Measurements from ENCODE around the gene DTNBP1.

- no peak for TF ChIP-seq PBX3 (CRISPR knock-in tag; IDR thresholded peaks at IDR 0.05)
- no peak for TF ChIP-seq ZNF658 (tag by site-specific recombination; IDR thresholded peaks at IDR 0.05)
- TF ChIP-seq CTCF (tag by site-specific recombination; IDR thresholded peaks at IDR 0.05), result no peak
- no peak for TF ChIP-seq ZNF513 (tag by site-specific recombination; IDR thresholded peaks at IDR 0.05)
- TF ChIP-seq PRDM10 (tag by site-specific recombination; IDR thresholded peaks at IDR 0.05), result no peak
- no peak for TF ChIP-seq TCF7L2 (IDR thresholded peaks at IDR 0.05; ENCODE audit: borderline replicate concordance, low read depth, low read length)
- no peak for TF ChIP-seq YY1 (tag by site-specific recombination; IDR thresholded peaks at IDR 0.05)
- no peak for TF ChIP-seq ZNF140 (tag by site-specific recombination; IDR thresholded peaks at IDR 0.05)
- no peak for TF ChIP-seq ZNF274 (IDR thresholded peaks at IDR 0.05; ENCODE audit: low read length)
- no peak for TF ChIP-seq ZNF274 (tag by site-specific recombination; IDR thresholded peaks at IDR 0.05; ENCODE audit: borderline replicate concordance)
- no peak for TF ChIP-seq ZNF239 (tag by site-specific recombination; IDR thresholded peaks at IDR 0.05)
- TF ChIP-seq ZNF404 (tag by site-specific recombination; IDR thresholded peaks at IDR 0.05), result no peak
- TF ChIP-seq ZBTB44 (tag by site-specific recombination; IDR thresholded peaks at IDR 0.05), result no peak
- TF ChIP-seq SP2 (tag by site-specific recombination; IDR thresholded peaks at IDR 0.05), result no peak
- TF ChIP-seq KLF1 (tag by site-specific recombination; IDR thresholded peaks at IDR 0.05), result no peak
Observed at GRCh38 chr6:15627821-15628220, 35.0 kb downstream of the DTNBP1 start.

All from HEK293 (cell line).